CD4-positive, alpha-beta T cell treated with Interleukin-17A for 1 hour (primary cell): ENCODE data around the gene TMEM271.
"Not testable (repeated sequence)": the region's sequence is repeated elsewhere in the genome, so short reads cannot be mapped to it uniquely, and the experiment has no call there.

Experiments
- DNase-seq: peaks from one replicate; pipeline ENCODE4 v3.0.0-alpha.2; 2020

Gene TMEM271

GRCh38 chr4:560731-561291 is 15.3 kb downstream of the TMEM271 start:
- no peak for DNase-seq

GRCh38 chr4:560061-560460 is 16.0 kb downstream of the TMEM271 start:
- no peak for DNase-seq

DNA sequence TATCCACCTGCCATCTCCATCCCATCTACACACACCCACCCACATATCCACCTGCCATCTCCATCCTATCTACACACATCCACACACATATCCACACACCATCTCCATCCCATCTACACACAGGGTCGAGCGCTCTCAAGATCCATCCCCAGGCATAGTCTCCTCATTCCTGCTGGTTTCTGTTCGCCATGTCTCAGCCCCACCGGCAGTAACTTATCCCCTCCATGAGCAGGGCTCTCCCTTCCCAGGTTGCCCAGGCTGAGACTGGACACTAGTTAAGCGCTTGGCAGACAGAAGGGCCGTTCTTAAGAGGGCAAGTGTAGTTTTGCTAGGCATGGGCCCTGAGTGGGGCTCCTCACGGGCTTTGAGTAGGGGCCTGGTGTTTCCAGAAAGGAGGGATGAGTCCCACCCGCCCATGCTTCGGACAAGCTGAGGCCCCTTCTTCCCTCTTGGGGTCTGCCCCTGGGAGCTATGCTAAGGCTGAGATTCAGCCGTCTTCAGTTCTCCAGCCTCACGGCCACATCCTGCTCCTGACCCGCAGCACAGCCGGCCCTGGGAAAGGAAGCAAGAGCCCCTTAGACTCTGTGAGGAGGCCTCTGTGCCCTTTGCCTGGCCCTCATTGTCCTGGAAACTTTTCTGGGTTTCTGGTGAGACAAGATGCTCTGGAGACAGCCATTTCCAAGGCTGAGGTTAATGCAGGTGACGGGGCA is 20.4 kb downstream of the TMEM271 start:
- no peak for DNase-seq

- DNase-seq: not testable (repeated sequence)
Observed at GRCh38 chr4:554793-555320, 21.2 kb downstream of the TMEM271 start.

DNA sequence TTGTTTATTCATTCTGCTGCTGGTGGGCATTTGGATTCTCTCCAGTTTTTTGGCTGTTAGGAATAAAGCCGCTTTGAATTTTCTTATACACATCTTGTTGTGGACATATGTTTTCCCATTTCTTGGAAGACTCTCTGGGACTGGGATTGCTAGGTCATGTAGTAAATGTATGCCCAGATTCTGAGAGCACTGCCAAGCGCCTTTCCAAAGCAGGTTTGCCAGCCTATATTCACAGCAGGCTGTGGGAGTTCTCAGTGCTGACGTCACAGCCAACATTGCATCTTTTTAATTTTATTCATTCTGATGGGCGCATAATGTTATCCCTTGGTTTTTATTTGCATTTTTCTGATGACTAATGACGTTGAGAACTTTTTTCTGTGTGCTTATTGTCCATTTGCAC is 24.1 kb downstream of the TMEM271 start:
- DNase-seq: no peak

GRCh38 chr4:550268-550667 is 25.8 kb downstream of the TMEM271 start:
- not testable (repeated sequence) for DNase-seq

DNA sequence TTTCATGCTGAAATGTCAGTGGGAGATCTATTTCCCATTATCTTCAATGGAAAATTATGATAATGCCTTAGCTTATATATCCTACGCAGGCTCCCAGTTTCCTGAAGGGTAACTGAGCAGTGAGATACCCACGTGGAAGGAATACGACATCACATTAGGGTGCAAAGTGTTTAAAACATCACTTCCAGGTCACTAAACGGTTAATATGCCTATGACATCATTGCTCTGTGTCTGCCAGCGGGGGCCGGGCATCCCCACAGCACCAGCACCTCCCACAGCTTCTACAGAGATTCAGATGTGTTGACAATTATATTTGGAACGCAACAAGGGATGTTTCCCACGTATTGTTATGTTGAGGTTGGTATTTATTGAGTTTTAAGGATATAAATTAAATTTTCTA is 27.1 kb downstream of the TMEM271 start:
- DNase-seq: no peak

GRCh38 chr4:545612-546011 is 30.5 kb downstream of the TMEM271 start:
- DNase-seq: no peak

DNA sequence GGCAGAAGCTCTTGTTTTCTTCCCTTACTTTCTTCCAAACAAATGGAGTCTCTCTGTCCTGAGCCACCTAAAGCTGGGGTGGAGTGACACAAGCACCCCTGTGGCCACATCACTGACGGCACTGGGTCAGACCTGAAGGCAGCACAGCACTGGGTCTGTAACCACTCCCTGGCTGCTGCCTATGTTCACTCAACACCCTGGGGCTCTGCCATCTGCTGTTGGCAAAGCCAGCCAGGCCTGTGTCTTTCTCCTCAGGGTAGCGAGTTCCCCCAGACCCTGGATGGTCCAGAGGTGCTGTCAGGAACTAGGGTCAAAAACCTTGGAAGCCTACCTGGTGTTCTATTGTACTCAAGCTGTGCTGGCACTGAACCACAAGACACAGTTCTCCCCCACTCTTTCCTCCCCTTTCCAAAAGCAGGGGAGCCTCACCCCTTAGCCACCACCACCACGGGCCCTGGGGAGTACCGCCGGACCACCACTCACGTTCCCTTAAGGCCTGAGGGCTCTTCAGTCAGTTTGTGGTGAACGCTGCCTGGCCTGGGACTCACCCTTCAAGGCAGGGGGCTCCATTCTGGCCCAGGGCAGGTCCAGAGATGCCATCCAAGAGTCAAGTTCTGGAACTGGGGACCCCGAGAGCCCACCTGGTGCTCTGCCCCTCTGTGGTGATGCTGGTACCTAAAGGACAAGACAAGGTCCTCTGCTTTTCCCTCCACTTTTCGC is 31.5 kb downstream of the TMEM271 start:
- no peak for DNase-seq

DNA sequence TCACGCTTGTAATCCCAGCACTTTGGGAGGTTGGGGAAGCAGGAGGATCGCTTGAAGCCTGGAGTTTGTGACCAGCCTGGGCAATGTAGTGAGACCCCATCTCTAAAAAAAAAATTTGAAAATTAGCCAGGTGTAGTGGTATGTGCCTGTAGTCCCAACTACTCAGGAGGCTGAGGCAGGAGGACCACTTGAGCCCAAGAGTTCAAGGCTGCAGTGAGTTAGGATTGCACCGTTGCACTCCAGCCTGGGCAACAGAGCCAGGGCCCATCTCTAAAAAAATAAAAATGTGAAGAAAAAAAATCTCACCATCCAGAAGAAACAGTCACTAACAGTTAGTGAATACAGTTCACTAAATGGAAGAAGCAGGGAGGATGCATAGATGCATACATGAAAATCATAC is 34.8 kb downstream of the TMEM271 start:
- DNase-seq: no peak

GRCh38 chr4:538542-539142 is 37.5 kb downstream of the TMEM271 start:
- DNase-seq: no peak

DNA sequence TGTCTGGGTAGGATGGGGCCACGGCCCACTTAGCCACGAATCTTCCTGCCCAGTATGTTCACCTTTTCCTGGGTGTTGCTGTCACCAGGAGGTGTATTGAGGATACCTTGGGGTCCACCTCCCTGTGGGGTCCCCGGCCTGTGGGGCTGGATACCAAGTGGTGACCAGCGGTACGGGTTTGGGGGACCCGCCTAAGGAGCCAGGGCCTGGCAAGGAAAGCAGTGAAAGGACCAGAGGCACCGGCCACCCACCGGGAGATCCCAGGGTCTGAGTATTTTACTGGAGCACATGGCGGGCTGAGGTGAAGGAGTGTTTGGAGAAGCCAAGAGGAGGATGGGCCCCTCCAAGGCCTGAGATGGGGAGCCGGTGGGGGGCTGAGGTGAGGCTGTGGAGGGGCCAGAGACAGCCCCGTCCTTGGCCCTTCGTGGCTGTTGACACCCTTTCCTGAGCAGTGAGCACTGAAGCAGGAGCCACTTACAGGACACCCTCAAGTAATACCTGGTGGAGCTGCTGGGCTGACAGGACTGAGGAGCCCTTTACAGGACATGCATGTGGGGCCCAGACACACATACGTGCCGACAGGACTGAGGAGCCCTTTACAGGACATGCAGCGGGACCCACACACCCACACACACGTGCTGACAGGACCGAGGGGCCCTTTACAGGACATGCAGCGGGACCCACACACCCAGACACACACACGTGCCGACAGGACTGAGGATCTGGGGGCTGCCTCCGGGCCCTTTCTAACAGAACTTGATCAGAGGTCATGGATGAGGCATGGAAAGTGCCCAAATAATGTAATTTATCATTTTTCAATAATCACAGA is 38.4 kb downstream of the TMEM271 start:
- DNase-seq: no peak

- DNase-seq: no peak
Observed at GRCh38 chr4:536351-536972, 39.6 kb downstream of the TMEM271 start.

DNA sequence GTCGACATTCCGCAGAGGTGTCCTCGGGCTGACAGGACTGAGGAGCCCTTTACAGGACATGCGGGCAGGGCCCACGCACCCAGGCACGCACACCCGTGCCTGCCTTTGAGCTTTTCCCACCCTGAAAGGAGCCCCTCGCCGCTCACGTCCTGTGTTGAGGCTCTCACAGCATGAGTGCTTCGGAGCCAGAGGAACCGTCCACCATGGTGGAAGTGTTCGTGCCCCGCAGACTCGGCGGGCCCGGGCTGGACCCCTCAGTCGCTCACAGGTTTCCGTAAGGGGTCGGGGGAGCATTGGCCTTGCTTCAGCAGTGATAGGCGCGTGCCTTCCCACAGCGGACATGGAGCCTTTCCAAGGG is 40.2 kb downstream of the TMEM271 start:
- no peak for DNase-seq

DNA sequence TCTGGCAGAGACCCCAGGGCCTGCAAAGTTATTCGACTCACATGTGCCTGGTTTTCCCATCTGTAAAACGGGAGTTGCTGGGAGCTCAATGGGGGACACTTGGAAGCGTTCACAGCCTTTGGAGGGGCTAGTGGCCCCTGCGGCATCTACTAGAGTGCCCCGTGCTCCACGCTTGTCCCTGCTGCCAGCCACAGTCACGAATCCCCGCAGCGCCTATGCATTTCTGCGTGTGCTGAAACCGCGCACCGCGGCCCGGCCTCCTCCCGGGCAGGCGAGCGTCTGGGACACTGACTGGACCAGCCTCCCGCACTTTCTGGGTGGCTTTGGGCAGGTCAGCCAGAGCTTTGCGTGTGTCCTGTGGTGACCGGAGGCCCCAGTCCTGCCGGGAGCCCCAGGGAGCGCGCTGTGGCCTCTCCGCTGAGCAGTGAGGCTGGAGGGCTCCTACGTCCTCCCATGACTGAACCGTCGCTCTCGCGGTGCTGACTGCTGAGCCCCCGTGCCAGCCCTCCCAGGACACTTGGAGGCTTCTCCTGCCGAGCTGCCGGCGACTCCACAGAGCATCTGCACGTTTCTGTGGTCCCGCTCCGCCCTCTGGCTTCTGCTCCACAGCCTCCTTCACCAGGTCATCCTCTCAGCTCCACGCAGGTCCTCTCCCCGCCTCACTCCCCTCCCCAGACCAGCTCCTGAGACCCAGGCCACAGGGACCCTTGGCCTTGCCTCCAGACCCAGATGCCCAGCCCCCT is 40.7 kb downstream of the TMEM271 start:
- DNase-seq: no peak

GRCh38 chr4:534576-535151 is 41.4 kb downstream of the TMEM271 start:
- no peak for DNase-seq

- no peak for DNase-seq
Observed at GRCh38 chr4:534101-534575, 42.0 kb downstream of the TMEM271 start.

- no peak for DNase-seq
Observed at GRCh38 chr4:533318-534100, 42.6 kb downstream of the TMEM271 start.

DNA sequence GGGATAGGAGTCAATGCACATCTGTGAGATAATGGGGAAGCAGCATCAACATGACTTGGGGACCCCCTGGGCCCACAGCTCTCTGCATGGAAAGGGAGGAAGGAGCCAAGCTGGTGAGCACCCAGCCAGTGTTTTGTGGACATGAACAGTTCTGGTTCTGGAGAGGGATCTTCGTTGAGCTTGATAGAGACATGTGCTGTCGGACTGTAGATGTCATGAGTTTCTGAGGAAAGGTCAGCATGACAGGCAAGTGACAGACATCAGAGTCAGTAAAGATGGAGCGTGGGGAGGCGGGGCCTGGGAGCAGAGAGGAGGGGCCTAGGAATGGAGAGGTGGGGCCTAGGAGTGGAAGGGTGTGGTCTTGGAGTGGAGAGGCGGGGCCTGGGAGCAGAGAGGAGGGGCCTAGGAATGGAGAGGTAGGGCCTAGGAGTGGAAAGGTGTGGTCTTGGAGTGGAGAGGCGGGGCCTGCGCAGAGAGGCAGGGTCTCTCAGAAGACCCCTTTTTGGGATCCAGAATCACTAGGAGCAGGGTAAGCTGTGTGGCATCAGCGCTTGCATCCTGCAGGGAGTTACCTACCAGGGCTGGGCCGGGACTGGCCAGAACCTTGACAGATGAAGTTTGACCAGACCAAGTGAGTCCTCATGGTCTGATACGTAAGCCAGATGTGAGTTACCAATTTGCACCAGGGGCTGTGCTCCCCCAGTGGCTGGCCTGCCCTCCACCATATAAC is 43.3 kb downstream of the TMEM271 start:
- DNase-seq: no peak
